GM19035 (cell line): Measurements from ENCODE around the gene LCE2B.

ENCODE experiments used
- ATAC-seq: cut with Tn5 transposase; IDR thresholded peaks from one replicate; pipeline ENCODE4 v1.9.1; 2021; ENCODE audit not compliant: unreplicated experiment

The LCE2B gene

DNA sequence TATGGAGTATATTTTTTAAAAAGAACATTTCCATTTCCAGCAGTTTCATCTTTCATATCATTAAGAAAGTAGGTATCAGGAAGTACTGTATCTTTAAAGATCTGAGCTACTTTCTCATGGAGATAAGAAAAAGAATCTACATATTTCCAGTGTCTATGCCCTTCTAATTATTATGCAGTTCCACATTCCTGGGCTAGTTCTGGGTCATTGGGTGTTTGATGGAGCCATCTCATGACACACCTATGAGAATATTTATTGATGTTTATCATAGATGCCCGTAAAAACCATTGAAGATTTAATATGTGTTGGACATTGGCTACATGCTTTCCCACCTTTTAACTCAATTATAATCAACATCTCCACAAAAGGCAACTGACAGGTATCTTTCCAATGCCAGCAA is 43.1 kb downstream of the LCE2B start:
- no peak for ATAC-seq

DNA sequence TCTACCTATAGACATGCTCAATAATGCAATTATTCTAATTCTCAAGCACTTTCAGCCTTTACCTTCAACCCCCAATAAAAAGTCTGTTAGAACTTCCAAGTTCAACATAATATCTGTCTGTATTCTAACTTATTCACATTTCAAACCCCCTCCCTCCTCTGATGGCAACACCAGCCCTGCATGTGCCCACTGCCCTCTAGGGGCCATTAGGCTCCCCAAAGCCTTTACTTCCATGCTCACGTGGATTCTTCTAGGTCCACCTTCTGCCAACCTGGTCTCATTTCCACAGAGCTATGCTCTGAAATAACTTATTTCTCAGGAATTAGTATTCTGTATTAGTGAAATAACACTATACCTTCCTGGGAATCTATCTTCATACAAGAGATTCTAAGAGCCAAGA is 49.7 kb downstream of the LCE2B start:
- ATAC-seq, result no peak
